Mucosa of descending colon (tissue), 3 donors: Measurements from ENCODE around the gene PSMC4. TPM values are rescaled to one million over a fixed set of nuclear protein-coding genes. Genes with fewer than 3 reads are reported as not detected.

Experiments used
- ATAC-seq: fragments of 200-7000 bp; cut with Tn5 transposase; one replicate; pipeline ENCODE4 v1.9.1; 2020; ENCODE audit warnings: mild to moderate bottlenecking, moderate library complexity
- DNase-seq, 3 donors: peaks; one replicate each; pipeline ENCODE4 v3.0.0-alpha.2; 2020
- H3K36me3 ChIP-seq: fragments of 200-600 bp; one replicate; pipeline ENCODE4 v1.8.0; 2021; ENCODE audit warnings: low read depth, mild to moderate bottlenecking
- H3K4me1 ChIP-seq: fragments of 200-600 bp; one replicate; pipeline ENCODE4 v1.8.0; 2021; ENCODE audit warnings: low read depth, mild to moderate bottlenecking
- H3K4me3 ChIP-seq: fragments of 200-600 bp; one replicate; pipeline ENCODE4 v1.8.0; 2021; ENCODE audit warnings: mild to moderate bottlenecking
- H3K9me3 ChIP-seq: fragments of 200-600 bp; one replicate; pipeline ENCODE4 v1.8.0; 2021; ENCODE audit warnings: mild to moderate bottlenecking
- CTCF ChIP-seq: fragments of 200-600 bp; IDR thresholded peaks from one replicate; pipeline ENCODE4 v1.8.0; 2022; ENCODE audit warnings: antibody characterized with exemption, mild to moderate bottlenecking
- intact Hi-C, 2 donors: fragments of 100-400 bp; cut with DNase I in 1 of 2; cut with micrococcal nuclease in 1 of 2; formaldehyde crosslinking; loops; one replicate each; pipeline versions ENCODE4 v1.11.0 to v1.11.1; 2022; cut with DNase I, micrococcal nuclease
- total RNA-seq, 3 donors: library from RNA; stranded (reverse); fragmentation: NEBNext Ultra II Directional in 2 of 3; extraction: Animal tissue kit (Norgen Biotek cat#: 25700) in 2 of 3; gene quantifications; one replicate each; pipeline versions ENCODE4 v1.2.1 to v1.2.4, GENCODE V29; 2021 to 2023
- donor health status: DM: no; HTN: no; CAD: no; lungs with moderate emphysema.
- donor health status: DM: no; HTN: no; CAD: no.
- donor health status: DM: no; HTN: yes; CAD: no.

The PSMC4 gene
- total RNA-seq, 3 donors from 2014 or later = 73.4 to 89.9 (median 77.5) TPM

GRCh38 chr19:39940221-39940833, 30.6 kb upstream of the PSMC4 start:
- Histone ChIP-seq H3K36me3 (no peaks in the 10 kb centered on the region), H3K4me3 (no peak overlapping the region), H3K9me3 (no peaks in the 10 kb centered on the region), H3K4me1 (peaks cover 43% of the 10 kb centered on the region)
- ATAC-seq (no peak), DNase-seq (no peak)
- intact Hi-C loops = no loop called here
- TF ChIP-seq CTCF = no peak

GRCh38 chr19:39941151-39941550, 29.8 kb upstream of the PSMC4 start:
- H3K4me3 ChIP-seq = no peak overlapping the region
- ATAC-seq (no peak), DNase-seq (no peak)
- TF ChIP-seq CTCF = no peak
- no peaks in the 10 kb centered on the region for H3K36me3 ChIP-seq
- H3K9me3 ChIP-seq = no peaks in the 10 kb centered on the region
- intact Hi-C loops = no loop called here
- H3K4me1 ChIP-seq = peaks cover 43% of the 10 kb centered on the region

- no peak overlapping the region for H3K4me3 ChIP-seq
- peaks cover 44% of the 10 kb centered on the region for H3K4me1 ChIP-seq
- H3K9me3 ChIP-seq = no peaks in the 10 kb centered on the region
- H3K36me3 ChIP-seq = no peaks in the 10 kb centered on the region
- peak; percentile 38 for ATAC-seq
- intact Hi-C loops = no loop called here
- TF ChIP-seq CTCF = no peak
- peak in 1 of 3 donors; percentile 53 for DNase-seq
Measured at GRCh38 chr19:39941615-39942365, 29.2 kb upstream of the PSMC4 start.

GRCh38 chr19:39942366-39942730, 28.6 kb upstream of the PSMC4 start:
- H3K4me1 ChIP-seq = peaks cover 44% of the 10 kb centered on the region
- ATAC-seq = no peak
- TF ChIP-seq CTCF = no peak
- H3K4me3 ChIP-seq = no peak overlapping the region
- intact Hi-C loops = no loop called here
- no peak for DNase-seq
- H3K36me3 ChIP-seq = no peaks in the 10 kb centered on the region
- no peaks in the 10 kb centered on the region for H3K9me3 ChIP-seq

- Histone ChIP-seq H3K9me3 (no peaks in the 10 kb centered on the region), H3K4me1 (peaks cover 44% of the 10 kb centered on the region), H3K36me3 (no peaks in the 10 kb centered on the region), H3K4me3 (no peak overlapping the region)
- DNase-seq = peak; percentile 65 to 75 (median 72)
- TF ChIP-seq CTCF = no peak
- peak; percentile 68 for ATAC-seq
- intact Hi-C loops = no loop called here
Measured at GRCh38 chr19:39943586-39943985, 27.4 kb upstream of the PSMC4 start.
